Gastrocnemius medialis (tissue), 4 donors: Measurements from ENCODE around the gene SULT6B1.

Source experiments
- POLR2A ChIP-seq, 2 donors: fragments of 450-650 bp; IDR thresholded peaks; one replicate each; pipeline ENCODE4 v1.6.1; 2017; ENCODE audit warnings: antibody characterized with exemption in 2 of 2, mild to moderate bottlenecking in 2 of 2, moderate library complexity in 2 of 2
- TF ChIP-seq, protein P1 (sequence below), 5 experiments: fragments of 450-650 bp in 3 of 5; fragments of 200-600 bp in 2 of 5; sonication (generic) in 2 of 5; IDR thresholded peaks in 4 of 5; conservative IDR thresholded peaks in 1 of 5; 1 replicate in 4 of 5; 2 replicates in 1 of 5; pipeline ENCODE4 v1.5.1; 2016 to 2019; ENCODE audit warnings: antibody characterized with exemption in 5 of 5, mild to moderate bottlenecking in 3 of 5, moderate library complexity in 3 of 5

DNA sequence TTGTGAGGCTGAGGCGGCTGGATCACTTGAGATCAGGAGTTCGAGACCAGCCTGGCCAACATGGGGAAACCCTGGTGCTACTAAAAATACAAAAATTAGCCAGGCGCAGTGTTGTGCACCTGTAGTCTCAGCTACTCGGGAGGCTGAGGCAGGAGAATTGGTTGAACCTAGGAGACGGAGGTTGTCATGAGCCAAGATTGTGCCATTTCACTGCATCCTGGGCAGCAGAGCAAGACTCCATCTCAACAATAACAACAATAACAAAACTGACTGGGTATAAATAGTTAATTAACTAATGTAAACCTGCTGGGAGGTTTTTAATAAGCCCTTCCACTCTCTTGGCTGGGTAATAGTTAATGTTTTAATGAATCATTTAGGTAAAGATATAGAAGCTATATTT is 7.8 kb downstream of the SULT6B1 start:
- TF ChIP-seq, protein P1, sequence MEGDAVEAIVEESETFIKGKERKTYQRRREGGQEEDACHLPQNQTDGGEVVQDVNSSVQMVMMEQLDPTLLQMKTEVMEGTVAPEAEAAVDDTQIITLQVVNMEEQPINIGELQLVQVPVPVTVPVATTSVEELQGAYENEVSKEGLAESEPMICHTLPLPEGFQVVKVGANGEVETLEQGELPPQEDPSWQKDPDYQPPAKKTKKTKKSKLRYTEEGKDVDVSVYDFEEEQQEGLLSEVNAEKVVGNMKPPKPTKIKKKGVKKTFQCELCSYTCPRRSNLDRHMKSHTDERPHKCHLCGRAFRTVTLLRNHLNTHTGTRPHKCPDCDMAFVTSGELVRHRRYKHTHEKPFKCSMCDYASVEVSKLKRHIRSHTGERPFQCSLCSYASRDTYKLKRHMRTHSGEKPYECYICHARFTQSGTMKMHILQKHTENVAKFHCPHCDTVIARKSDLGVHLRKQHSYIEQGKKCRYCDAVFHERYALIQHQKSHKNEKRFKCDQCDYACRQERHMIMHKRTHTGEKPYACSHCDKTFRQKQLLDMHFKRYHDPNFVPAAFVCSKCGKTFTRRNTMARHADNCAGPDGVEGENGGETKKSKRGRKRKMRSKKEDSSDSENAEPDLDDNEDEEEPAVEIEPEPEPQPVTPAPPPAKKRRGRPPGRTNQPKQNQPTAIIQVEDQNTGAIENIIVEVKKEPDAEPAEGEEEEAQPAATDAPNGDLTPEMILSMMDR (IDR thresholded peaks at IDR 0.05 in 4 of 5, conservative IDR thresholded peaks at IDR 0.05 in 1 of 5), result no peak
- TF ChIP-seq POLR2A (IDR thresholded peaks at IDR 0.05), result no peak
